Bronchial epithelial cell (primary cell): ENCODE results near the gene PPARGC1A. TPM values are rescaled to one million over a fixed set of nuclear protein-coding genes. Genes with fewer than 3 reads are reported as not detected.
A peak's percentile ranks its signal among the peaks of the same experiment; 100 is the strongest.

Source experiments
- DNase-seq: peaks from one replicate; pipeline ENCODE4 v3.0.0-alpha.2; 2010; ENCODE audit warnings: low read depth
- FAIRE-seq: peaks from 2 replicates; lab custom pipeline; 2011; peaks lifted over from hg19 to GRCh38; lab: Jason Lieb, UNC
- H3K27me3 ChIP-seq: 2 replicates; pipeline ENCODE4 v1.5.1; 2011; ENCODE audit warnings: low read length; ENCODE audit not compliant: control insufficient read depth, insufficient read depth
- H3K36me3 ChIP-seq: 2 replicates; pipeline ENCODE4 v1.5.1; 2011; ENCODE audit warnings: low read length; ENCODE audit not compliant: control insufficient read depth, insufficient read depth
- H3K4me3 ChIP-seq: 2 replicates; pipeline ENCODE4 v1.5.1; 2011; ENCODE audit warnings: mild to moderate bottlenecking, low read depth, low read length, control low read depth
- CTCF ChIP-seq: IDR thresholded peaks from 2 replicates; pipeline ENCODE4 v1.5.1; 2011; ENCODE audit warnings: mild to moderate bottlenecking, moderate library complexity, low read length, control low read depth, inconsistent platforms; ENCODE audit not compliant: insufficient read depth, severe bottlenecking
- total RNA-seq: library from RNA; depleted of rRNA; stranded (reverse); fragments of >200 nt; gene quantifications from 2 replicates; pipeline ENCODE4 v1.2.1, GENCODE V29; 2014

Gene PPARGC1A
- total RNA-seq, 1 donor from 2014 or later, result 1.6 TPM

GRCh38 chr4:23881052-23881501 is 8.8 kb downstream of the PPARGC1A start:
- DNase-seq (peak; percentile 81), FAIRE-seq (peak; percentile 72)
- Histone ChIP-seq H3K36me3 (no peaks in the 10 kb centered on the region), H3K4me3 (no peak overlapping the region), H3K27me3 (no peaks in the 10 kb centered on the region)
- no peak for TF ChIP-seq CTCF

- Histone ChIP-seq H3K4me3 (no peak overlapping the region), H3K27me3 (peaks cover 1% of the 10 kb centered on the region), H3K36me3 (no peaks in the 10 kb centered on the region)
- peak; percentile 54 for DNase-seq
- TF ChIP-seq CTCF, result no peak
- no peak for FAIRE-seq
These were observed 10.7 kb downstream of the PPARGC1A start for GRCh38 chr4:23878912-23879732.

- DNase-seq, result no peak
These were observed 11.5 kb downstream of the PPARGC1A start for GRCh38 chr4:23878246-23878891.

GRCh38 chr4:23877758-23878229 is 12.1 kb downstream of the PPARGC1A start:
- Histone ChIP-seq H3K4me3 (no peak overlapping the region), H3K36me3 (no peaks in the 10 kb centered on the region), H3K27me3 (peaks cover 2% of the 10 kb centered on the region)
- peak; percentile 22 for DNase-seq
- no peak for FAIRE-seq
- TF ChIP-seq CTCF, result no peak

More at GRCh38 chr4:23878246-23878891, 11.5 kb downstream of the PPARGC1A start:
- peaks cover 2% of the 10 kb centered on the region for H3K27me3 ChIP-seq
- no peak overlapping the region for H3K4me3 ChIP-seq
- H3K36me3 ChIP-seq, result no peaks in the 10 kb centered on the region
- no peak for TF ChIP-seq CTCF
- no peak for FAIRE-seq

- Histone ChIP-seq H3K27me3 (peaks cover 3% of the 10 kb centered on the region), H3K4me3 (no peak overlapping the region), H3K36me3 (no peaks in the 10 kb centered on the region)
- no peak for TF ChIP-seq CTCF
- no peak for FAIRE-seq
- DNase-seq, result no peak
These were observed 13.3 kb downstream of the PPARGC1A start for GRCh38 chr4:23876418-23877089.
